HCT116 (cell line): ENCODE results near the gene AOPEP. TPM values are rescaled to one million over a fixed set of nuclear protein-coding genes. Genes with fewer than 3 reads are reported as not detected.

Source experiments
- ATAC-seq: fragments of 200-7000 bp; cut with Tn5 transposase; 2 replicates; pipeline ENCODE4 v1.9.1; 2020; ENCODE audit warnings: mild to moderate bottlenecking, moderate library complexity
- BruUV-seq: library from RNA; stranded (reverse); fragments of 400-500 nt; replicated peaks from 2 replicates; lab custom pipeline; 2021; lab: Mats Ljungman, UMichigan
- CTCF ChIA-PET: fragments of 300-600 bp; sonication (Branson Sonifier 250); formaldehyde crosslinking; loops from one replicate; lab custom pipeline; 2021; ENCODE audit warnings: antibody characterized with exemption; lab: Charles Lee
- POLR2A ChIA-PET: fragments of 300-600, 350-600 bp; sonication (Branson Sonifier 250); formaldehyde crosslinking; loops from one replicate; lab custom pipeline; 2021; ENCODE audit warnings: antibody characterized with exemption; lab: Charles Lee
- RAD21 ChIA-PET, 2 experiments: fragments of 300-600 bp; sonication (Branson Sonifier 250); formaldehyde crosslinking; loops; one replicate each; lab custom pipeline; 2023; ENCODE audit warnings: low total read pairs in 2 of 2; ENCODE audit not compliant: uncharacterized antibody in 2 of 2, unreplicated experiment in 2 of 2, low non-redundant PET in 1 of 2; lab: Charles Lee
- DNase-seq: peaks from one replicate; pipeline ENCODE4 v3.0.0-alpha.2; 2010; ENCODE audit warnings: low read depth, low spot score
- H2AFZ ChIP-seq: fragments of 200-600 bp; shearing (Covaris generic), sonication (generic); 2 replicates; pipeline ENCODE4 v1.6.1; 2017; ENCODE audit warnings: low read depth, mixed run types, mixed read lengths, antibody characterized with exemption, low read length; ENCODE audit not compliant: poor library complexity, severe bottlenecking
- H3K27ac ChIP-seq: 2 replicates; pipeline ENCODE4 v1.5.1; 2012; ENCODE audit warnings: low read depth, low read length
- H3K27me3 ChIP-seq: fragments of 200-600 bp; sonication (generic); 2 replicates; pipeline ENCODE4 v1.6.1; 2016; ENCODE audit warnings: mixed run types, low read length, mixed read lengths; ENCODE audit not compliant: insufficient read depth
- H3K36me3 ChIP-seq, 2 experiments: fragments of 200-500 bp in 1 of 2; fragments of 200-600 bp in 1 of 2; sonication (Bioruptor generic) in 1 of 2; sonication (generic) in 1 of 2; 2 replicates each; pipeline versions ENCODE4 v1.5.1 to v1.6.1; 2014 to 2016; ENCODE audit warnings: low read length in 2 of 2, inconsistent platforms in 1 of 2, mixed read lengths in 1 of 2, mixed run types in 1 of 2; ENCODE audit not compliant: insufficient read depth in 2 of 2, control insufficient read depth in 1 of 2
- H3K4me1 ChIP-seq, 2 experiments: fragments of 200-600 bp in 1 of 2; sonication (generic) in 1 of 2; 2 replicates each; pipeline versions ENCODE4 v1.5.1 to v1.6.1; 2012 to 2017; ENCODE audit warnings: low read length in 2 of 2, inconsistent platforms in 1 of 2, mild to moderate bottlenecking in 1 of 2, mixed read lengths in 1 of 2, mixed run types in 1 of 2, moderate library complexity in 1 of 2; ENCODE audit not compliant: insufficient read depth in 2 of 2, control insufficient read depth in 1 of 2
- H3K4me2 ChIP-seq: fragments of 200-600 bp; sonication (generic); 2 replicates; pipeline ENCODE4 v1.6.1; 2017; ENCODE audit warnings: mixed run types, low read length, mixed read lengths
- H3K4me3 ChIP-seq, 2 experiments: fragments of 200-600 bp in 1 of 2; sonication (generic) in 1 of 2; replicated peaks in 1 of 2; 2 replicates each; pipeline ENCODE4 v1.5.1; 2011 to 2016; ENCODE audit warnings: low read length in 2 of 2, control low read depth in 1 of 2, low read depth in 1 of 2, mild to moderate bottlenecking in 1 of 2, mixed read lengths in 1 of 2, mixed run types in 1 of 2
- H3K79me2 ChIP-seq: fragments of 200-600 bp; sonication (generic); 2 replicates; pipeline ENCODE4 v1.6.1; 2017; ENCODE audit warnings: mild to moderate bottlenecking, mixed run types, low read length, moderate library complexity, mixed read lengths; ENCODE audit not compliant: insufficient read depth
- H3K9ac ChIP-seq: fragments of 200-600 bp; sonication (generic); 2 replicates; pipeline ENCODE4 v1.6.1; 2016; ENCODE audit warnings: low read length, mixed read lengths
- H3K9me2 ChIP-seq: fragments of 200-600 bp; sonication (generic), shearing (Covaris generic); 2 replicates; pipeline ENCODE4 v1.6.1; 2017; ENCODE audit warnings: mixed run types, mild to moderate bottlenecking, moderate library complexity; ENCODE audit not compliant: insufficient read depth
- H3K9me3 ChIP-seq, 2 experiments: fragments of 200-500 bp in 1 of 2; fragments of 200-600 bp in 1 of 2; sonication (Bioruptor generic) in 1 of 2; sonication (generic) in 1 of 2; 2 replicates each; pipeline ENCODE4 v1.6.1; 2014 to 2017; ENCODE audit warnings: low read length in 2 of 2, mixed read lengths in 2 of 2, inconsistent platforms in 1 of 2, low read depth in 1 of 2, mild to moderate bottlenecking in 1 of 2, mixed run types in 1 of 2, moderate library complexity in 1 of 2; ENCODE audit not compliant: control insufficient read depth in 1 of 2, insufficient read depth in 1 of 2
- H4K20me1 ChIP-seq: fragments of 200-600 bp; sonication (generic), shearing (Covaris generic); 2 replicates; pipeline ENCODE4 v1.6.1; 2017; ENCODE audit warnings: mixed run types, mild to moderate bottlenecking, moderate library complexity; ENCODE audit not compliant: insufficient read depth
- ATF3 ChIP-seq: IDR thresholded peaks from 2 replicates; pipeline ENCODE4 v1.6.1; 2012
- CBX3 ChIP-seq: IDR thresholded peaks from 2 replicates; pipeline ENCODE4 v1.6.1; 2012; ENCODE audit warnings: low read depth
- CEBPB ChIP-seq: IDR thresholded peaks from 2 replicates; pipeline ENCODE4 v1.6.1; 2012; ENCODE audit warnings: low read depth
- CTCF ChIP-seq, 3 experiments: fragments of 200-600 bp in 1 of 3; sonication (generic) in 1 of 3; IDR thresholded peaks in 2 of 3; conservative IDR thresholded peaks in 1 of 3; 2 replicates each; pipeline ENCODE4 v1.5.1; 2012 to 2017; ENCODE audit warnings: low read depth in 2 of 3, low read length in 2 of 3, antibody characterized with exemption in 1 of 3, borderline replicate concordance in 1 of 3, control low read depth in 1 of 3, mild to moderate bottlenecking in 1 of 3, mixed read lengths in 1 of 3, mixed run types in 1 of 3, moderate library complexity in 1 of 3; ENCODE audit not compliant: insufficient read depth in 1 of 3
- EGR1 ChIP-seq: IDR thresholded peaks from 2 replicates; pipeline ENCODE4 v1.6.1; 2012; ENCODE audit warnings: low read depth
- ELF1 ChIP-seq: IDR thresholded peaks from 2 replicates; pipeline ENCODE4 v1.6.1; 2012; ENCODE audit warnings: low read depth, borderline replicate concordance
- EZH2 ChIP-seq: fragments of 200-600 bp; sonication (generic); IDR thresholded peaks from 2 replicates; pipeline ENCODE4 v1.6.1; 2017; ENCODE audit warnings: antibody characterized with exemption, mixed run types
- FOSL1 ChIP-seq: IDR thresholded peaks from 2 replicates; pipeline ENCODE4 v1.6.1; 2012; ENCODE audit warnings: low read depth
- POLR2A ChIP-seq: IDR thresholded peaks from 2 replicates; pipeline ENCODE4 v1.7.0; 2011; ENCODE audit warnings: borderline replicate concordance; ENCODE audit not compliant: insufficient read depth, insufficient read length; ENCODE audit errors: extremely low read depth
- POLR2AphosphoS5 ChIP-seq: IDR thresholded peaks from 2 replicates; pipeline ENCODE4 v1.6.1; 2011; ENCODE audit warnings: mild to moderate bottlenecking, low read depth, low read length, moderate library complexity
- RAD21 ChIP-seq: IDR thresholded peaks from 2 replicates; pipeline ENCODE4 v1.6.1; 2012; ENCODE audit warnings: low read depth, mild to moderate bottlenecking
- SIN3A ChIP-seq: IDR thresholded peaks from 2 replicates; pipeline ENCODE4 v1.6.1; 2012; ENCODE audit warnings: low read depth
- SP1 ChIP-seq: IDR thresholded peaks from 2 replicates; pipeline ENCODE4 v1.6.1; 2012; ENCODE audit warnings: low read depth
- SRF ChIP-seq: IDR thresholded peaks from 2 replicates; pipeline ENCODE4 v1.6.1; 2012; ENCODE audit warnings: low read depth
- TCF7L2 ChIP-seq: IDR thresholded peaks from 2 replicates; pipeline ENCODE4 v1.7.0; 2011; ENCODE audit warnings: borderline replicate concordance, inconsistent platforms; ENCODE audit not compliant: insufficient read depth, insufficient read length; ENCODE audit errors: extremely low read depth
- YY1 ChIP-seq: IDR thresholded peaks from 2 replicates; pipeline ENCODE4 v1.6.1; 2011; ENCODE audit warnings: low read length, low read depth, moderate library complexity, mild to moderate bottlenecking; ENCODE audit not compliant: insufficient replicate concordance; ENCODE audit errors: extremely low read depth
- ZBTB33 ChIP-seq: IDR thresholded peaks from 2 replicates; pipeline ENCODE4 v1.6.1; 2011; ENCODE audit warnings: mild to moderate bottlenecking, low read length, moderate library complexity; ENCODE audit not compliant: insufficient replicate concordance; ENCODE audit errors: extremely low read depth
- ZFX ChIP-seq: fragments of 450-650 bp; IDR thresholded peaks from 2 replicates; pipeline ENCODE4 v1.6.1; 2017
- intact Hi-C: fragments of 100-400 bp; cut with micrococcal nuclease; formaldehyde crosslinking; loops from 2 replicates; pipeline ENCODE4 v1.10.0; 2022
- total RNA-seq: library from RNA; stranded (reverse); gene quantifications from one replicate; pipeline ENCODE4 v1.2.1, GENCODE V29; 2021; ENCODE audit not compliant: unreplicated experiment

Gene AOPEP
- total RNA-seq, 1 experiment from 2014 or later: 15.1 TPM

GRCh38 chr9:94853887-94854286, 127.4 kb downstream of the AOPEP start (continued):
- 0 out of 2 replicates have a peak, but pooled peaks have one; percentile 33 for TF ChIP-seq SRF
- no peak for TF ChIP-seq ZFX
- TF ChIP-seq, all 23 proteins: peak for 10

GRCh38 chr9:94855903-94856302, 129.4 kb downstream of the AOPEP start:
- ATAC-seq: 0 out of 2 replicates have a peak, but pooled peaks have one; percentile 21
- Histone ChIP-seq H3K9me2 (no peaks in the 10 kb centered on the region), H2AFZ (no peak overlapping the region), H3K27me3 (no peaks in the 10 kb centered on the region), H3K4me2 (no peak overlapping the region), H3K4me3 (no peak overlapping the region)
- RAD21 ChIA-PET: no interaction called here
- TF ChIP-seq ZBTB33 (no peak), RAD21 (no peak), ELF1 (no peak), CEBPB (no peak), CTCF (IDR thresholded peaks at IDR 0.05 in 2 of 3, conservative IDR thresholded peaks at IDR 0.05 in 1 of 3; ENCODE audit: borderline replicate concordance in 1 of 3, insufficient read depth in 1 of 3, low read depth in 2 of 3, low read length in 2 of 3) (no peak), EGR1 (no peak), SP1 (no peak), POLR2A (no peak), TCF7L2 (no peak), SIN3A (no peak), ATF3 (no peak), POLR2AphosphoS5 (no peak), FOSL1 (no peak), CBX3 (no peak), YY1 (no peak), EZH2 (no peak), ZFX (no peak), SRF (no peak)
- TF ChIP-seq, all 23 proteins: peak for 0
- H4K20me1 ChIP-seq: no peaks in the 10 kb centered on the region
- CTCF ChIA-PET: no interaction called here
- peaks cover 13 to 23% of the 10 kb centered on the region in 2 experiments; a peak in 3 of 4 replicates for H3K4me1 ChIP-seq
- POLR2A ChIA-PET: no interaction called here
- intact Hi-C loops: no loop called here
- H3K9ac ChIP-seq: no peak overlapping the region
- H3K79me2 ChIP-seq: no peaks in the 10 kb centered on the region
- no peaks in the 10 kb centered on the region for H3K9me3 ChIP-seq
- DNase-seq: no peak
- BruUV-seq: no TSS peak
- no peaks in the 10 kb centered on the region for H3K36me3 ChIP-seq
- H3K27ac ChIP-seq: no peak overlapping the region
